GM18520 (cell line): ENCODE results near the gene HLCS.

ENCODE experiments used
- ATAC-seq: cut with Tn5 transposase; IDR thresholded peaks from one replicate; pipeline ENCODE4 v1.9.1; 2021; ENCODE audit not compliant: unreplicated experiment

Gene HLCS

DNA sequence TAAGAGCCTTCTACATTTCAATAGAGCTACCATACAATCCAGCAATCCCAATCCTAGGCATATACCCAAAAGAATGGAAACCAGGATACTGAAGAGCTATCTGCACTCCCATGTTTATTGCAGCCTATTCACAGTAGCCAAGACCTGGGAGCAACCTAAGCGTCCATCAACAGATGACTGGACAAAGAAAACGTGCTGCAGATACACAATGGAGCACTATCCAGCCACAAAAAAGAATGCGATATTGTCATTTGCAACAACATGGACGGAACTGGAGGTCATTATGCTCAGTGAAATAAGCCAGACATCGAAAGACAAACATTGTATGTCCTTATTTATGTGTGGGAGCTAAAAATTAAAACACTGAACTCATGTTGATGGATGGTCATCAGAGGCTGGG, 115.3 kb downstream of the HLCS start:
- no peak for ATAC-seq

DNA sequence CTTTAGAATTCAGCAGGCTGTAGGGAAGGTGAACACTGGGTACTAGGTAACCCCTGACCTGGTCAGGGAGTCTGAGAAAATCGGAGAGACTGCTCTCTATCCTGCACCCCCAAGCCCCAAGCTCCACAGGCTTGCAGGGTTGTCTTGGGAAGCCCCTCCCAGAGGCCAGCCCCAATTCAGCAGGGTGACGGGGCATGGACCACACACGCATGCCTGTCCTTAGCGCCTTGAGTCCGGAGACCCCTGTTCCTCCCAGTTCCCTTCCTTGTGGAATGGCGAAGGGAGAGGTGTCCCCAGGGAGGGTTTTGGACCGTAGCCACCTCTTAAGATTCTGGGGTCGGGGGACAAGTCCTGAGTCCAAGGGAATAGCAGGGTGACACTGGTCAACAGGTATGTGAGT, 116.1 kb downstream of the HLCS start:
- ATAC-seq: no peak

DNA sequence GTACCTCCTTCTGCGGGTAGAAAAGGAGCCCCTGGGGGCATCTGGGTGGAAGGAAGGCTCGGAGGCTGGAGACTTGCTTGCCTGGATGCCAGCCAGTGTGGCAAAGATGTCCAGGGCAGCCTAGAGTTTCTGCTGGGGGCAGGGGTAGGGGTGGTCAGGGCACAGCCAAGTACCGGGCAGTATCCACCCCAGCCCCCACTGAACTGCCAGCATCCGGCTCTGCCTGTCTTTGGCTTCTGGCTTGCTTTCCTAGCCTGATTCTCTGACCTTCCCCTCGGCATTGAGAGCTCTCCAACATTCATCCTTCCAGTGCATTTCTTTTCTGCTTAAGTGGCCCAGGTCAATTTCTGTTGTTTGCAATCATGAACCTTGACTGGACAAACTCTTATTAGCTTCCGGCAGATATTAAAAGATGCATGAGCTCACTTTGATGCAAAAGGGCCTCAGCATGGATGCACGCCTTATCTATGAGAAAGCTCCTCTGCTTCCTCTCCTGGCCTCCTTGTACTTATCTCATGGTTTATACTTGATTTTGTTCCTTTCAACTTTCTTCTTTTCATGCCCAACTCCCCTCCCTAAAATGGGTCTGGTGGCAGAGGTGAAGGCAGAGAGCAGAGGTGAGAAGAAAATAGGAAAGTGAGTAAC, 116.9 kb downstream of the HLCS start:
- ATAC-seq: no peak

DNA sequence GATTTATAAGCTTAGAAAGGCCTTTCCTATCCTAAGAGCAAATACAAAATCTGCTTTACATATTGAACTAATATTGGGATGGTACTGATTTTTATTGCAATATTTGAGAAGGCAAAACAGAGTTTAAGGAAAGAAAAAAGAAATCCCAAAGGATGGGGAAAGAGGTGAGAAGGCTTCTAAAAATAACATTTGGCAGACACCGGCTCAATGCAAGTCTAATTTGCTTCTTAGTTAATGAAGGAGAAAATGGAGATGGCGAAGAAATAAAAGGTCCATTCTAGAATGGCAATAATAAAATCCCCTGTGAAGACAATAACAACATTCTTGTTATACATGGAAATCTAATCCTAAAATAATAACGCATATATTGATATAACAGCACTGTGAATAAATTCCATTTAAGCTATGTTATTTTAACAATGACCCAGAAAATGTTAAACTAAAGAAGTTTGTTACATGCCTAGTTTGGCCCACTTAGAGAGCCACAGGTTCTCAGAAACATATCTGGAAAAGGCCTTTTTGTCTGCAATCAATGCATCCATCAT, 117.7 kb downstream of the HLCS start:
- ATAC-seq: no peak

DNA sequence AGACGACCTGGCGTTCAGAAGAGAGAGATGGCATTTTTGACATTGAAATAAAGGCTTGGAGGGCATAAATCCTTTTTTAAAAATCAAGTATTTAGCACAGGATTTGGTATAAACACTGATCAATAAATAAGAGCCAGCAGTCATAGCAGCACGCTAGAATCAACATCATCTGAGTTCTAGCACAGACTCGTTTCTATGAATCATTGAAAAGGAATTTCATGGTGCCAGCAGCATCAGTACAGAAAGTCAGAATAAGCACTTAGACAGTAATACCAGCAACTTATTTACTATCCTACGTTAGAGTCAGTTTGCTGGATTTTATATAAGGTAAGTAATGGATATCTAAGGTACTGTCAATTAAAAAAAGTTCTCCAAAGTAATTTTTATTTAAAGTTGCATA, 119.3 kb downstream of the HLCS start:
- ATAC-seq: no peak

DNA sequence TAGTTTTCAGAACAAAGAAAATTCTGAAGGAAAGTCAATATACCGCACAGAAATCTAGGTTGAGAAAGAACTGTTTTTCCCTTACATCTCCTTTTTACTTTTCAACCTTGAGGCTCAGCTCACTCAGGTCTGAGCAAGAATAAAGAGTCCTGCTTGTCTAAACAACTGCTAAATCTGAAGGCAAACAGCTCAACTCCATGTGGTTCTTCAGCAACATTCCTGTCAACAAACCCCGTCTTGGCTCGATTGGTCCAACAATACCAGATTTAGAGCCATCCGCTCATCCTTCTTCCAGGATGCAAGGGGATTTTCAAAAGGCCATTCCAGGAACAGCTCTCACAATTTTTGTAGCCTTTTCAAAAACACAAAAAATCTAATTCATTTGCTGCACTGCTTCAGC, 119.8 kb downstream of the HLCS start:
- no peak for ATAC-seq

DNA sequence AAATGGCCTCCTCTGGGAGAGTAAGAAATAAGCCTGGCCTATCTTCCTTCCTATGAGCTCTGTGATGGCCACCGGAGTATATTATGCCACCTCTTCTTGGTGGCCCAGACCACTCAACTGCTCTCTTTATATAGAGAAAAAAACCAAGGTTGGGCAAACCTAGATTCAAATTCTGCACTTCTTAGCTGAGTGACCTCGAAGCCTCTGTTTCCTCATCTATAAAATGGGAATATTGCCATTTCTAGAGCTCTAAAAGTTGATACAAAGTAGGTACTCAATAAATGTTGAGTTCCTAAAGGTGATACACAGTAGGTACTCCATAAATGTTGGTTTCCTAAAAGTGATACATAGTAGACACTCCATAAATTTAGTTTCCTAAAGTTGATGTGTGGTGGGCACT, 120.7 kb downstream of the HLCS start:
- ATAC-seq: no peak

DNA sequence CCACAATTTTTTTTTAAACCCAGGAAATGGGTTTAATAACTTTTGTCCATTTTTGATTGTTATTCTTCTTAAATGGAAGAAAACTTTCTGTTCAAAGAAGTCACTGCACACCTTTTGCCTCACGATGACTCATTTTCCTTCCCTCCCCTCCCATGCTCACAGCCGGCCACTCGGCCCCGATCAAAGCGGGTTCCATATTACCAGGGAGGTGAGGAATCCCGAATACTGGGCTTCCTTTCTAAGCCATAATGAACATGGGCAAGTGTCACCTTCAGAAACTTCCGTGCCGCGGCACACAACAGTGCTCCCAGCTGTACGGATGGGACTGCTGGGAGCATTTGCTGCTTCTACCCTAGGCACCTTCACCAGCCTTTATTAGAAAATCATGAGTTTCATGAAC, 121.4 kb downstream of the HLCS start:
- no peak for ATAC-seq

DNA sequence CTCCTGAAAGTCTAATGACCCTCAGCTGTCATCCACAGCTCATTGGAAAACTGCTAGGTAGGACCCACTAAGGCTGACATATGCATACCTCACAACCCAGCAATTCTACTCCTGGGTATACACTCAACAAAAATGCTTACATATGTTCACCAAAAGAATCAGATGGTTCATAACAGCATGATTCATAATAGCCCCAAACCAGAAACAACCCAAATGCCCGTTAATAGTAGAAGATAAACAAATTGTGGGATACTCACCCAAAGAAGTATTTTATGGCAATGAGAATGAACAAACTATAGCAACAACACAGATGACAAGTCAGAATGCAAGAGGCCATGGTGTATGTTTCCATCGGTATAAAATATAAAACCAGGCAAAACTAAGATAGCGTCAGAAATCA, 124.6 kb downstream of the HLCS start:
- no peak for ATAC-seq

DNA sequence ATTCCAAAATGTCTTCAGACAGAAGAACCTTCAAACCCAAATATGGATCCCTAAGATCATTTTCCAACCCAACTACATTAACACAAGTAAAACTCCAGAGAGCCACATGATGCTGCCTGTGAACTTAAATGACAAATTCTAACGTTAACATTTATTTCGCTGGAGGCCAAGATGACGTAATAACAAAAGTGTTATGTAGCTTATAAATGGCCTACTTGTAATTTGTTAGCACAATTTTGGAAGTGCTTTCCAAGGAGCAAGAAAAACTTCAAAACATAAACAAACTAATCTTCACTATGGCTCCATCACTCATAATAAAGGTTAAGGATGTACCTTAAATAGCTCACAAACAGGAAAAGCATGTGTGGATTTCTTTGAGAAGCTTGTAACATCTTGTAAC, 126.7 kb downstream of the HLCS start:
- ATAC-seq: no peak

DNA sequence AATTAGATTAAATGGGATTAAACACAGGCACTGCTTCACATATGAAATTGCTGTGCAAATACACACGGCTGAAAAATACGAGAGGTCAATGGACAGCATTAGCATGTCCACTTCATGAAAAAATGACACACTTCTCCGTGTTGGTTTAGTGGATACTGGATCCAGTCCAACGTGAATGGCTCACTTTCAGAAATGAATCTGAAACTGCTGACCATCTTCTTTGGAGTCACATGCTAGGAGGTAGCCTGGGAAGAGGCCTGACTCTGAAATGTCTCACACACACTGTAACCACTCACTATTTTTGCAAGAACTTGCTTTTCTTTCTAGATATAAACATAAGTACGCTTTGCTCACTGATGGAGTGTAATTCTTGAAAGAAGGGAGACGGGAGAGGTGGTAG, 127.3 kb downstream of the HLCS start:
- no peak for ATAC-seq

DNA sequence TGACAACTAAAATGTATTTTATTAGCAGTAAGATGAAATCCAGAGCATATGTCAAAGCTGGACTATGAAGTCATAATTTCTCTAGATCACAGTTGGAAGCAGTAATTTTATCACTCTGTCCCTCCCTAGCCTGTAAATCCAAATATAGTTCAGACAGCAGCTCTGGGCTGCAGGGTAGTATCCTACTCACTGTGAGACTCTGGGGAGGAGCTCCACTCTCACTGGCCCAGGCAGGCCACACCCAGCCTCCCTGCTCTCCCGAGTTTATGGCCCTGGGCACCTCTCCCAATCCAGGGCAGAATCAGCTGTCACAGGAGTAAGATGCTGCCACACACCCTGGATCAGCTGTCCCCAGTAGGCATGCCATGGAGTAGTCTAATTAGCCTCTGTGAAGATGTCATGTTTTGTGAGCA, 131.1 kb downstream of the HLCS start:
- no peak for ATAC-seq

DNA sequence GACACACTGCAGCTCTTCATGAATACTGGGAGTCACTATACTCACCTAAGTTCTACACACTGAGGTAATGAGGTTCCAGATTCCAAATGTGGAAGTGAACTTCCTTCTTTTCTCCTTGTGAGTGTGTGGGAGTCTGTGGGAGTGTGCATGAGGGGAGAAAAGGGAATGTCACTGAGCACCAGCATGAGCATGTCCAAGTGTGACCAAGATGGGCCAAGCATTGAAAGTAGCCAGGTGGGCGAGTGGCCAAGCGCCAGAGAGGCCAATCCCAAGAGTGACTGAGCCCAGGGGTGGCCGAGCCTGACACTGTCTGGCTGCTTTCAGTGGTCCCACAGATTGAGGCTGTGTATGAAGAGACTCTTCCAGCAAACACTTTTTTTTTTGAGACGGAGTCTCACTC, 132.3 kb downstream of the HLCS start:
- no peak for ATAC-seq

DNA sequence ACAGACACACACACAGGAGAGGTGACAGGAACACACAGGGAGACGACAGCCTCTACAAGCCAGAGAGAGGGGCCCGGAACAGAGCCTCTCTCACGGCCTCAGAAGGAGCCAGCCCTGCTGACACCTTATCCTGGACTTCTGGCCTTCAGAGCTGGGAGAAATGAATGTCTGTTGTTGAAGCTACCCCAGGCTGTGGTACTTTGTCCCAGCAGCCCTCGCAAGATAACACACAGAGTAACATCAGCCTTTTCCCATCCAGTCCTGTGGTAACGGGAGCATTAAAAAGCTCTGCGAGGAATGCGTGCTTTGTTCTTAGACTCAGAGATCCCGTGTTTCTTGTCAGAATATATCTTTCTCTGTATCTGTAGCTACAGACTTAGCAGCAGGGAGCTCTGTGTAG, 136.4 kb downstream of the HLCS start:
- no peak for ATAC-seq

DNA sequence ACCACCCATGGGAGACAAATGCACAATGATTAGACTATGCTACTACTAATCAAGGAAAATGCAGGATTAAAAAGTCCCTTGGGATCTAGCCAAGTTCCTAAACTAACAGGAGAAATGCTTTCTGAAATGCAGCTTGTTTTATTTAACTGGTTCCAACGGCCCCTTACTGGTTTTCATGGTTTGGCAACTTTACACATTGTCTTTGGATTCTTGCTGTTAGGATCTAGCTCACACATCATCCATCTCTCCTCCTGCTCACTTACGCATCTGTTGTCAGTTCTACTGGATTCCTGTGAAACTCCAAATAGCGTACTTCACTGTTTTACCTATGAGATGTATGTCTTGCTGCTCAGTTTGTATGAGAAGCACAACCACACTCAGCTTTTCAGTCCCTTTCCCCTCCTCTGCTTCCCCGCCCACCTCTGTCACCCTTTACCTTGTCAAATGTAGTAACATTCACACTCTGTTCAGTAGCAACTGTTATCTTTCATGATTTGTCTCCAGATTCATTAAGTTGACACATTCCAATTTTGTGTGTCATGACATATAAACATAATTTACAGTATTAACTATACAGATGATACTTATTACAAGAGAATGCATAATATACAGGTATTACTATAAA, 137.5 kb downstream of the HLCS start:
- no peak for ATAC-seq

DNA sequence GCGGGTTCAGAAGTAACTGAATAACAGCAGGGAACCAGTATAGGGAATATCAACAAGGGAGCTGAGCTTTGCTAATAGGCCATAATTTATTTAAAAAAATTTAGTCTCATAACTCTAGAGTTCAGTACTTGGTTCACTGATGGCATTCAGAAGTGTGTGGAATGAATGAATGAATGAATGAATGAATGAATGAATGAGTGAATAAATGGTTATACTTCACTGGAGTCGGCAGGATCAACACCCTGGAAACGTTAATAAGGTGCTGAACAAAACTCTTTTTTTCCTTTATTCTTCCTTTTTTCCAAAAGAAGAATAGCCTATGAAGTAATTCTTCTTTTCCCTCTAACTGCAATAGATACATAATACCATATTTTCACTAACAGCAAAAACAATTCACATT, 138.3 kb downstream of the HLCS start:
- no peak for ATAC-seq

DNA sequence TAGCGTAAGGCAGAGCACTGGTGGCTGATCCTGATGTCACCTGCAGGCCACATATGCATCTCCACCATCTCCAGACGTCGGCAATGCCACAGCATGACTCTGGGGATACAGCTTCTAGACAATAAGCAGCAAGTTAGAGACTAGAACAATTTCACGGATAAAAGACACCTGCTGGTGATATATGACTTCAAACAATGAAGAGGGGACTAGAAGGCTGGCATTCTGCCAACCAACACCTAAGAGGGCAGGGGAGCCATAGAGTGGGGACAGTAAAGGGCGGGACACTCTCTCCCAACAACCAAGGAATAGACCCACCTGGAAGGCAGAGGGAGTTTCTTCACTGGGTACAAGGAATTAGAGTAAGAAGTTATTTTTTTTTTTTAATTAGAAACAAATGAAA, 140.8 kb downstream of the HLCS start:
- no peak for ATAC-seq

DNA sequence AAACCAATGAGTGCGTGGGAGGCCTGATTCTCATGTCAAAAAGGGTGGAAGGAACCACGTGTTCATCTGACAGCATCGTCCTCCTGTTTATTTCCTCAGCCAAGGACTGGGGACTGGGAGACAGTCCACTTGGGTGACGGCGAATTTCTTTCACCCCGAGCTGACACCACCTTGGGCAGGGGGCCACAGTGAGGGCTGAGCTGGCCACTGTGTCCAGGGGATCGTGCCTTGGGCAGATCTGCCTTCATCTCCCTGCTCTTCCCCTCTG, 145.5 kb downstream of the HLCS start:
- ATAC-seq: no peak

DNA sequence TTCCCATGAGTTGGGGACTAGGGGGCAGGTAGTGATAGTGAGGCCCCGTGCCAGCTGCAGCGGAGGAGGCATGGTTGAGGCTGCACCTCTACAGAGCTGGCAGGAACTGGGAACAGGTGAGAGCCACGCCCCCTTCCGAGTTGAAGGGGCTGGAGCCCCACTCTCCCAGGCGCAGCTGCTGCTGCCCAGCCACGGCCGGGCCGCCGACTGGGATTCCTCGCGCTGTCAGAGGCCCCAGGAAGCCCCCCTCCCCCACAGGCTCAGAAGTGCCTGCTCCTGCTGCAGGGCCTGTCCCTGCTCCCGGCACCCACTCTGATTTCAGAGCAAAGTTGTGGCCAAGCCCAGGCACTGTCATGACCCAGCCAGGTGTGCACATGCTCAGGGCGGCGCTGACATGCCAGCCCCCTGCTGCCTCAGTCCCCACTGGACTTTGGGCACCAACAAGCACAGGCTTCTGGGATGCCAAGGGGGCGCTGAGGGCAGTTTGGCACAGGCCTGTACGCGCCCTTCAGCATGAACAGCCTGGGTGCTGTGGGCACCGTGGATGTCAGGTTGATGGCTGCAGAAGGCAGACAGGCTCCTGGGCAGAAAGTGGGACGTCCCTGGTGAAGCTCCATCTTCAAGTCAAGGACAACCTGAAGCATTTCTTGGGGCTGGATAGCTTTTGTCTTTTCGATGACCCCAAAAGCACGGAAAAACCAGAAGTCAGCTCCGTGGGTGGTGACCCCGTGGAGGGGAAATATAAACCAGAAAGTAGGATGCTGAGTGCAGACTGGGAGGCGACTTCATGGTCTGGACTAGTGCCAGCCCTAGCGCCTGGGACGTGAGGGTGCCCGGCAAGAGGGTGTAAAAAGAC, 146.1 kb downstream of the HLCS start:
- no peak for ATAC-seq

DNA sequence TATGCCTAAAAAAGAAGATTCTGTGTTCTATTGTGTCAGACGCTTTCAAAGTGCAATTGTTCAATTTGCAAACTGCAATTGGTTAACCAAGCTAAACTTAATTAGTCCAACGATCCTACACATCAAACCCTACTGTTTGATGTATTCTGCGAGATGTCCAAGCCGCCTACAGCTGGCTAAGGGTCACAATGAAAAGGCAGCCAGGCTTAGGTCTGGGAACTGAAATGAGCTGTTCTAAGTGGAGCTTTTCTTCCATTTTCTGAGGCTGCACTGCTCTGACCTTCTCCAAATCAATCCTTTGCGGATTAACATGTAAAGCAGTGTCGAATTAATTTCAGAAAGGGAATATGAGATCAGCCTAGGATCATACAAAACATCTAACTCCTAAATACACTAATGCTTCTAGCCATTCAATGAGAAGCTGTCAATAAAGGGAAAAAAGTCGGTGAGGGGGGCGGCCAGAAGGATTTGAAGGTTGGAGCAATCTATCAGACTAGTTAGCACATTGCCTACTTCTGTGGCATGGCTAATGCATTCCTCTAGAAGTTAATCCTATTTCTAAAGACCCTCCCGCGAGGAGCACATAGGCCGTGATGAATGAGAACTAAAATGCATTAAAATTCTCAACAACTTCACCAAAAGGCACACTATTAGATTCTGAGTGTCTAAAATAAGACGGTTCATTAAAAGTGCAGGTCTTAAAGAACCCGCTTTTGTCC, 148.6 kb downstream of the HLCS start:
- no peak for ATAC-seq

DNA sequence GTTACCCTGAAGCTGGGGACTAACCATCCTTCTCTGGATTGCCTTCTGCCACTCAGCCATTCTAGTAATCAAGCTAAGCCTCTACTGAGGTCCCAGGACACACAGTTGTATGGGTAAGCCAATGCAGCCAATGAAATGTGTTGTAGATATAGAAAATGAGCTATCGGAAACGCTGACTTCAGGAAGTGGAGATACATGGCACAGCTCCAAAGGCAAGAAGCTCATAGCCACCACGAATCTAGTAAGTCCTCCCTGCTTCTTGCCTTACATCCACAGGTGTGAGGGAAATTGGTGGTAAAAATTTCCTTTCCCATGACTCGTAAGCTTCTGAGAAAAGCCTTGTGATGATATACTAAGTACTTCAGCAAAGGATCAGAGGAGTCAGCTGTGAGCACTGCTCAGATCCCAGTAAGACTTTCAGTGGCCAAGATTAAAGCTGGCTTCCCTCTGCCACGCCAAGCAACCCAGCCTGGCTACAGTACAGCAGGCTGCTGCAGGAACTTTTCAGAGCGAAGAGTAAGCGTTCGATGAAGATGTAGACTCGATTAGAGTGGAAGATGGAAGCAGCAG, 149.8 kb downstream of the HLCS start:
- ATAC-seq: no peak
